Fibroblast of mammary gland (primary cell): Measurements from ENCODE around the gene MCM3AP.

Experiments used
- DNase-seq: peaks from one replicate; pipeline ENCODE4 v3.0.0-alpha.2; 2010; ENCODE audit warnings: low read depth
- H3K4me3 ChIP-seq: 2 replicates; pipeline ENCODE4 v1.5.1; 2011; ENCODE audit warnings: low read depth, mild to moderate bottlenecking, low read length, moderate library complexity; ENCODE audit not compliant: control insufficient read depth
- TF ChIP-seq, protein P1 (sequence below): conservative IDR thresholded peaks from 2 replicates; pipeline ENCODE4 v1.5.1; 2011; ENCODE audit warnings: low read depth, low read length, inconsistent platforms; ENCODE audit not compliant: control insufficient read depth, insufficient read depth

MCM3AP gene

GRCh38 chr21:46265736-46266525 lies 19.5 kb downstream of the MCM3AP start:
- TF ChIP-seq, protein P1, sequence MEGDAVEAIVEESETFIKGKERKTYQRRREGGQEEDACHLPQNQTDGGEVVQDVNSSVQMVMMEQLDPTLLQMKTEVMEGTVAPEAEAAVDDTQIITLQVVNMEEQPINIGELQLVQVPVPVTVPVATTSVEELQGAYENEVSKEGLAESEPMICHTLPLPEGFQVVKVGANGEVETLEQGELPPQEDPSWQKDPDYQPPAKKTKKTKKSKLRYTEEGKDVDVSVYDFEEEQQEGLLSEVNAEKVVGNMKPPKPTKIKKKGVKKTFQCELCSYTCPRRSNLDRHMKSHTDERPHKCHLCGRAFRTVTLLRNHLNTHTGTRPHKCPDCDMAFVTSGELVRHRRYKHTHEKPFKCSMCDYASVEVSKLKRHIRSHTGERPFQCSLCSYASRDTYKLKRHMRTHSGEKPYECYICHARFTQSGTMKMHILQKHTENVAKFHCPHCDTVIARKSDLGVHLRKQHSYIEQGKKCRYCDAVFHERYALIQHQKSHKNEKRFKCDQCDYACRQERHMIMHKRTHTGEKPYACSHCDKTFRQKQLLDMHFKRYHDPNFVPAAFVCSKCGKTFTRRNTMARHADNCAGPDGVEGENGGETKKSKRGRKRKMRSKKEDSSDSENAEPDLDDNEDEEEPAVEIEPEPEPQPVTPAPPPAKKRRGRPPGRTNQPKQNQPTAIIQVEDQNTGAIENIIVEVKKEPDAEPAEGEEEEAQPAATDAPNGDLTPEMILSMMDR = no peak
- DNase-seq = peak; percentile 7
- H3K4me3 ChIP-seq = no peak overlapping the region

GRCh38 chr21:46264690-46265144 lies 20.7 kb downstream of the MCM3AP start:
- no peak overlapping the region for H3K4me3 ChIP-seq
- TF ChIP-seq, protein P1 = no peak
- DNase-seq = no peak

GRCh38 chr21:46264046-46264689 lies 21.2 kb downstream of the MCM3AP start:
- TF ChIP-seq, protein P1 = no peak
- no peak for DNase-seq

GRCh38 chr21:46256501-46256994 lies 28.9 kb downstream of the MCM3AP start:
- no peak for DNase-seq
- TF ChIP-seq, protein P1 = no peak
- H3K4me3 ChIP-seq = no peak overlapping the region

More at GRCh38 chr21:46264046-46264689, 21.2 kb downstream of the MCM3AP start:
- H3K4me3 ChIP-seq = no peak overlapping the region

- TF ChIP-seq, protein P1 = no peak
- H3K4me3 ChIP-seq = no peak overlapping the region
- no peak for DNase-seq
Observed at GRCh38 chr21:46255758-46256337, 29.6 kb downstream of the MCM3AP start.

GRCh38 chr21:46255166-46255565 lies 30.2 kb downstream of the MCM3AP start:
- DNase-seq = no peak
- H3K4me3 ChIP-seq = no peak overlapping the region
- TF ChIP-seq, protein P1 = no peak
